Heart left ventricle (tissue), 16 donors: Measurements from ENCODE around the gene MED27. TPM values are rescaled to one million over a fixed set of nuclear protein-coding genes. Genes with fewer than 3 reads are reported as not detected.

ENCODE experiments used
- ATAC-seq, 4 donors: fragments of 200-7000 bp; cut with Tn5 transposase; one replicate each; pipeline ENCODE4 v1.9.1; 2020 to 2022; ENCODE audit warnings: moderate library complexity in 4 of 4, mild to moderate bottlenecking in 3 of 4, moderate number of reproducible peaks in 1 of 4
- DNase-seq, 5 donors: peaks; one replicate each; pipeline ENCODE4 v3.0.0-alpha.2; 2020
- H3K27ac ChIP-seq, 12 donors: fragments of 200-600 bp; sonication (generic) in 4 of 12; one replicate each; pipeline versions ENCODE4 v1.5.0 to v1.8.0; 2016 to 2022; ENCODE audit warnings: mild to moderate bottlenecking in 2 of 12
- H3K27me3 ChIP-seq, 9 donors: fragments of 200-600 bp; sonication (generic) in 2 of 9; one replicate each; pipeline versions ENCODE4 v1.5.1 to v1.8.0; 2016 to 2022; ENCODE audit warnings: mild to moderate bottlenecking in 3 of 9
- H3K36me3 ChIP-seq, 9 donors: fragments of 200-600 bp; sonication (generic) in 2 of 9; one replicate each; pipeline versions ENCODE4 v1.5.0 to v1.8.0; 2018 to 2022; ENCODE audit warnings: mild to moderate bottlenecking in 2 of 9
- H3K4me1 ChIP-seq, 12 donors: fragments of 200-600 bp; sonication (generic) in 4 of 12; one replicate each; pipeline versions ENCODE4 v1.5.0 to v1.8.0; 2016 to 2022; ENCODE audit warnings: mild to moderate bottlenecking in 3 of 12
- H3K4me3 ChIP-seq, 12 donors: fragments of 200-600 bp; sonication (generic) in 4 of 12; one replicate each; pipeline versions ENCODE4 v1.5.0 to v1.8.0; 2017 to 2022; ENCODE audit warnings: mild to moderate bottlenecking in 9 of 12, moderate library complexity in 4 of 12
- H3K9me3 ChIP-seq, 12 donors: fragments of 200-600 bp; sonication (generic) in 4 of 12; one replicate each; pipeline versions ENCODE4 v1.5.0 to v1.8.0; 2016 to 2022; ENCODE audit warnings: mild to moderate bottlenecking in 1 of 12
- POLR2A ChIP-seq, 2 donors: fragments of 450-650 bp; IDR thresholded peaks; one replicate each; pipeline ENCODE4 v1.6.1; 2017; ENCODE audit warnings: antibody characterized with exemption in 2 of 2, mild to moderate bottlenecking in 2 of 2, moderate library complexity in 2 of 2
- WGBS, 4 donors: extraction: QIAGEN DNeasy Blood & Tissue Kit in 2 of 4; methylation state at CpG; one replicate each; pipeline versions ENCODE4 v1.1.5 to v1.1.7; 2013 to 2018; 5-methylcytosine and 5-hydroxymethylcytosine counted together
- intact Hi-C, 10 donors: fragments of 100-400 bp; cut with DNase I; formaldehyde crosslinking; loops; one replicate each; pipeline versions ENCODE4 v1.11.1 to v1.14.2; 2022
- polyA plus RNA-seq, 2 donors: library from polyadenylated mRNA; stranded (reverse); fragments of 200-250 nt; gene quantifications; one replicate each; pipeline ENCODE4 v1.2.3, GENCODE V29; 2013
- total RNA-seq, 9 donors: library from RNA; depleted of rRNA in 2 of 9; stranded (reverse); fragments of >200 nt in 2 of 9; fragmentation: NEBNext Ultra II Directional in 3 of 9; extraction: Animal tissue kit (Norgen Biotek cat#: 25700) in 3 of 9; gene quantifications; one replicate each; pipeline versions ENCODE4 v1.1.0 to v1.2.4, GENCODE V29; 2016 to 2023
- TF ChIP-seq, protein P1 (sequence below), 12 donors: fragments of 200-600 bp; sonication (generic) in 4 of 12; IDR thresholded peaks; one replicate each; pipeline versions ENCODE4 v1.5.0 to v1.8.0; 2018 to 2022; ENCODE audit warnings: antibody characterized with exemption in 12 of 12, mild to moderate bottlenecking in 5 of 12
- donor health status: ischemic (EF 13 %, LVEDD 7.1; RV severe dilation, severe dysfunction).
- donor health status: healthy with polysubstance abuse.
- donor health status: DM: no; HTN: yes; CAD: no.
- donor health status: DM: no; HTN: no; CAD: no.
- donor health status: ischemic (EF 25% LVEDD 6.9; RV normal size, moderate dysfunction).
- donor health status: ischemic (EF 25% LVEDD 5.7; RV mildly dilated, moderate dysfunction).
- donor health status: healthy.
- donor health status: DM: yes; HTN: yes; CAD: no.
- donor health status: ischemic (EF 35%, LVEDD 5.7; RV mildly dilated, moderate dysfunction).
- donor health status: nonischemic (EF 11% LVEDD 7.7; RV severe dilation, severe dysfunction).
- donor health status: DM: yes; HTN: yes; CAD: no.
- donor health status: PGD.
- donor health status: ischemic (EF 29% LVEDD 5.4; RV normal size, mild dysfunction).
- donor health status: nonischemic (EF 23%, LVEDD 6.1; RV moderate dilation, normal function).

MED27 gene
- total and polyA plus RNA-seq, 11 donors: 14.3 to 23.0 (median 15.6) TPM

DNA sequence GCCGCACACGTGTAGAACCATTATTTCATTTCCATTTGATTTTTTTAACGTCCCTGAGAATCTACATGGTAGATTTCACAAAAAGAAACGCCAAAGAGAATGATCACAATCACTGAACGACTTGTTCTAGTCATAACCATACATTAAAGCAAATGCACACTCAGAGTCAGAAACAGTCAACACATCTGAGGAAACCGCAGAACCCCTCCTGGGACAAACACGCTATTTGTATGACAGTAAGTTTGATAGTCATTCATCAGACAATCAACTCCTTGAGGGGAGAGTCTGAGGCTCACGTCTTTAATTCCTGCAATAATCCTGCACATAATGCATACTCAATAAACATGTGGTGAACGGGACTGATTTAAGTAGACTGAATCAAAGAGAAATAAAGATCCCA is 129.2 kb downstream of the MED27 start:
- TF ChIP-seq POLR2A (IDR thresholded peaks at IDR 0.05): no peak
- TF ChIP-seq, protein P1, sequence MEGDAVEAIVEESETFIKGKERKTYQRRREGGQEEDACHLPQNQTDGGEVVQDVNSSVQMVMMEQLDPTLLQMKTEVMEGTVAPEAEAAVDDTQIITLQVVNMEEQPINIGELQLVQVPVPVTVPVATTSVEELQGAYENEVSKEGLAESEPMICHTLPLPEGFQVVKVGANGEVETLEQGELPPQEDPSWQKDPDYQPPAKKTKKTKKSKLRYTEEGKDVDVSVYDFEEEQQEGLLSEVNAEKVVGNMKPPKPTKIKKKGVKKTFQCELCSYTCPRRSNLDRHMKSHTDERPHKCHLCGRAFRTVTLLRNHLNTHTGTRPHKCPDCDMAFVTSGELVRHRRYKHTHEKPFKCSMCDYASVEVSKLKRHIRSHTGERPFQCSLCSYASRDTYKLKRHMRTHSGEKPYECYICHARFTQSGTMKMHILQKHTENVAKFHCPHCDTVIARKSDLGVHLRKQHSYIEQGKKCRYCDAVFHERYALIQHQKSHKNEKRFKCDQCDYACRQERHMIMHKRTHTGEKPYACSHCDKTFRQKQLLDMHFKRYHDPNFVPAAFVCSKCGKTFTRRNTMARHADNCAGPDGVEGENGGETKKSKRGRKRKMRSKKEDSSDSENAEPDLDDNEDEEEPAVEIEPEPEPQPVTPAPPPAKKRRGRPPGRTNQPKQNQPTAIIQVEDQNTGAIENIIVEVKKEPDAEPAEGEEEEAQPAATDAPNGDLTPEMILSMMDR (IDR thresholded peaks at IDR 0.05): no peak
- no peak for DNase-seq
- 92 to 95% (median 94%) methylated on average over 9 of the region's 9 CpGs for WGBS, 4 donors
- intact Hi-C loops: loop anchor here in 1 of 10 donors (10.0 kb wide), 1 partner anchor 186 kb away; no protein-coding TSS in a partner anchor
- no peaks in the 10 kb centered on the region for H3K36me3 ChIP-seq
- no peak overlapping the region for H3K27ac ChIP-seq
- H3K27me3 ChIP-seq: no peaks in the 10 kb centered on the region
- H3K9me3 ChIP-seq: no peaks in the 10 kb centered on the region
- H3K4me3 ChIP-seq: no peak overlapping the region
- no peak for ATAC-seq
- peaks cover 0 to 20% (median 13%) of the 10 kb centered on the region in 12 donors for H3K4me1 ChIP-seq

DNA sequence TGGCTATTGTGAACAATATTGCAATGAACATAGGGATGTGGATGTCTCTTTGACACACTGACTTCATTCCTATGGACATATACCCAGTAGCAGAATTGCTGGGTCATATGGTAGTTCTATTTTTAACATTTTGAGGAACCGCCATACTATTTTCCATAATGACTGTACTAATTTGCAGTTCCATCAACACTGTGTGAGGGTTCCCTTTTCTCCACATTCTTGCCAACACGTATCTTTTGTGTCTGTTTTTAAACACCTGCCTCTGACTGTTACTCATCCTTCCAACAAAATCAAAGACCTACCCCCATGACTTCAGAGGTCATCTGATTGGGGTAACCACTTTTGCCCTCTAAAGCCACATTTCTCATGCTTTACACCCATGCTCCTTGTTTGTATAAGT is 133.5 kb downstream of the MED27 start:
- H3K4me3 ChIP-seq: no peak overlapping the region
- H3K36me3 ChIP-seq: peaks cover 0 to 5% (median 0%) of the 10 kb centered on the region in 9 donors
- no peaks in the 10 kb centered on the region for H3K9me3 ChIP-seq
- intact Hi-C loops: no loop called here
- H3K4me1 ChIP-seq: peaks cover 0 to 3% (median 0%) of the 10 kb centered on the region in 12 donors
- no peak for ATAC-seq
- TF ChIP-seq, protein P1 (IDR thresholded peaks at IDR 0.05): no peak
- TF ChIP-seq POLR2A (IDR thresholded peaks at IDR 0.05): no peak
- WGBS, 4 donors: 86 to 92% (median 88%) methylated on average over 2 of the region's 2 CpGs
- no peak overlapping the region for H3K27ac ChIP-seq
- DNase-seq: no peak
- no peaks in the 10 kb centered on the region for H3K27me3 ChIP-seq

DNA sequence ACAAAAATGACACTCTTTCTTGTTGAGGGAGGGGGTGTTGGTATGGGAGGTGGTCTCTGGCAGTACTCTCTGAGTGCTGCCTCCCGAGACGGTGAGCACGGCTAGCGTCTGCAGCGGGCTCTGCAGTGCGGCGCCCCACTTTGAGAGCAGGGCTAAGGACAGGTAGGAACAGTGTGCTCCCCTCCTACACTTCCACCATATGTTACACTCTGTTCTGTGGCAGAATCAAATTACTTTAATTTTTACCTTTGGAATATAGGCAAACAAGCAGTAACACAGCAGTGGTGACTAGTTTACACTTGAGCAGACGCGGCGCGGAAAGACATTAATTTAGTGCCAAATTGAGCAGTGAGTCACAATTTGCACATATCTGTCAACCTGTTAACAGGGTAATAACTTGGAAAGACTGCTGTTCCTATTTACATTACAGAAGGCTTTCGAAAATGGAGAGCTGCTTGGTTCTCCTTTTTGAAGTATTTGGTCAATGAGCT is 136.3 kb downstream of the MED27 start:
- Histone ChIP-seq H3K36me3 (peaks cover 0 to 15% (median 5%) of the 10 kb centered on the region in 9 donors), H3K9me3 (no peaks in the 10 kb centered on the region), H3K4me1 (no peaks in the 10 kb centered on the region), H3K27me3 (no peaks in the 10 kb centered on the region), H3K27ac (no peak overlapping the region), H3K4me3 (no peak overlapping the region)
- ATAC-seq (no peak), DNase-seq (no peak)
- 94 to 98% (median 97%) methylated on average over 12 of the region's 12 CpGs for WGBS, 4 donors
- intact Hi-C loops: no loop called here
- TF ChIP-seq, protein P1 (IDR thresholded peaks at IDR 0.05): no peak
- no peak for TF ChIP-seq POLR2A (IDR thresholded peaks at IDR 0.05)

DNA sequence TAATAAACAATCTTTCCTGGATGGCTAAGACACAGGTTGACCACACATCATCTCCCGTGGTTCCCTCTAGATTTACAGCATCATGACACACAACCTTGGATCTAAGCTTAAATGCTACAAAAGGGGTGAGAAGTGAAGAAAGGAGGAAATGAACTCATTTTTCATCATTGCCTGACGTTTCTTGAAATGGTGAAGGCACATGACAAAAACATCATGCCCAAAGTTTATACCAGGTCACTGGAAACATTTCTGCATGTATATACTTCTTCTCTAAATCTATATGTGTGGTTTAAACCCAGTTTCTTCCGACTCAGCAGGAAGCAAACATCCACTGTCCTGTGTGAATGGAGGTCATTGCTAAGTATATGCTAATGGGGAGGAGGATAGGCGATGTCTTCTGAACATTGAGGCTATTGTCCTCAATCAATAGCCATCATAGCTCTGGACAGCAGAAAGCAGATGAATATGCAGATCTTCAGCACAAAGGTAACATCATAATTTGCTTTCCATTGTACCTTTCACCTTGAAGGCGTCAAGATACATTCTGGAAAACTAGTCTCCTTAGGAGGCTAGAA is 137.4 kb downstream of the MED27 start:
- Histone ChIP-seq H3K4me3 (no peak overlapping the region), H3K4me1 (no peaks in the 10 kb centered on the region), H3K27ac (no peak overlapping the region), H3K27me3 (no peaks in the 10 kb centered on the region), H3K9me3 (no peaks in the 10 kb centered on the region), H3K36me3 (peaks cover 0 to 27% (median 8%) of the 10 kb centered on the region in 9 donors)
- DNase-seq (no peak), ATAC-seq (no peak)
- TF ChIP-seq, protein P1 (IDR thresholded peaks at IDR 0.05): no peak
- TF ChIP-seq POLR2A (IDR thresholded peaks at IDR 0.05): no peak
- WGBS, 4 donors: 85 to 94% (median 91%) methylated on average over 5 of the region's 5 CpGs
- intact Hi-C loops: no loop called here
